GM21515 (cell line): Measurements from ENCODE around the gene ZNF18.

Source experiments
- ATAC-seq: cut with Tn5 transposase; IDR thresholded peaks from one replicate; pipeline ENCODE4 v1.9.1; 2021; ENCODE audit not compliant: unreplicated experiment

Gene ZNF18

GRCh38 chr17:11997147-11997971 lies at the start of gene ZNF18:
Gene ZNF18 (minus strand): TSS chr17:11997475. CDS start chr17:11992829, 4,646 bp downstream.
- ATAC-seq: peak; percentile 99

DNA sequence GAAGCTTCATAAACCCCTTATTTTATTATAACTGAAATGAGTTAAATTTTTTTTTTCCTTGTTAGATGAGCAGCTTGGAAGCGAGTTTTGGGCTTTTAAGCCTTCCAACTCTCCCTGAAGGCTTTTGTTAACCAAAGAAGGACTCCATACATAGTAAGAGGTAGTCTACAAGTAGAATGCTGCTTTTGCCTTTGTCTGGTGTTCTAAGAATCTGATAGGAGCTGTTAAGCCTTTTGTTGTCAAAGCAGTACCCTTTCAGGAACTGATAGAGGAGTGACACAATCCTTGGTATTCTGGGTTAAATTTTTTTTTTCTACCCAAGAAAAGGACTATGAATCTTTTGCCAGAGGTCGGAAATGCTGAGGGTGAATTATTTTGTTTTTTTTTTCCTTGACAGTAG lies 49.5 kb upstream of the ZNF18 start:
- no peak for ATAC-seq

DNA sequence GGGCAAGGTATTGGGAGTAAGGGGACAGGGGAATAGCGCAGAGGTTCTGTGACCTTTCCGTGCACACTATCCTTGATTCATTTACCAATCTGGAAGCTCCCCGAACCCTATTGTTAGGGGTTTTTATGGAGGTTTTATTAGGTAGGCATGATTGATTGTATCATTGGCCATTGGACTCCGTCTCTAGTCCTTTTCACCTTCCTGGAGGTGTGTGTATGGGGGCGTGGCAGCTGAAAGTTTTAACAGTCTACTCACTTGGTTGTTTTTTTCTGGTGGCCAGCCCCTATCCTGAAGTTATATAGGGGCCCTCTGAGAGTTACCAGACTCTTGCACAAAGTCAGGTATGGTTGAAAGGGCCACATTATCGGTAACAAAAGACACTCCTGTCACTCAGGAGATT lies 46.4 kb upstream of the ZNF18 start:
- no peak for ATAC-seq

- no peak for ATAC-seq
These were observed 44.0 kb upstream of the ZNF18 start for GRCh38 chr17:12041312-12041711.

DNA sequence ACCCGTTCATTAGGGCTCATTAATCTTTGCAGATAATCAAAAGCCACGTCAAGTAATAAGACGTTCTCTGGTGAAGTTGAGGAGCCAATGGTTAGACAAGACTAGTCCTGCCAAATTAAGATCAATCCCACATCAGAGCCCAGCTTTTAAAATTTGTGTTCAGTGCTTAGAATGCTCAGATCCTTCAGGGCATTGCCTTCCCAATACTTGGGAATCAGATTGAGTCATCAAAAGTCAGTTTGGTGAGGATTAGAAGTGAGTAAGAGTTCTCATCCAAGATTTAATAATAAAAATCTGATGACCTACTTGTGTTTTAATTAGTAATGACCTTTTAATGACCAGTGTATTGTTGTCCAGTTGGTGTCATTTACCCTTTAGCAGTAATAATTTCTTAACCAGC lies 43.2 kb upstream of the ZNF18 start:
- no peak for ATAC-seq

GRCh38 chr17:12037970-12038369 lies 40.7 kb upstream of the ZNF18 start:
- ATAC-seq: no peak

GRCh38 chr17:12035673-12036072 lies 38.4 kb upstream of the ZNF18 start:
- ATAC-seq: no peak

DNA sequence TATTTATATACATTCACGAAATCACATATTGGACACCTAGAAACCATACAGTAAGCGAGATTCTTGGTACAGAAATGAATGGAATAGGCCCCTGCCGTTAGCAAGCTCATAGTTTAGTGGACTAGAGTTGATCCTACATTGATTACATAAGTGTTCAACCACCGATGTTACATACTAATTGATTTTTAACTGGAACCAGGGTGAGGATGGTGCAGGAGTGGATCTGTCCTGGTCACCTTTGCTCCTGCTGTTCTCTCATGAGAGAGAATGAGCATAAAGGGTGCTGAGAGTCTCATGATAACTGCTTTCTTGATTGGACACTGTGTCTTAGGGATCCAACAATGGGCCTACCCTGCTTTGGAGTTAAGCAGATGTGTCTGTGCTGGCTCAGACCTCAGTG lies 37.3 kb upstream of the ZNF18 start:
- no peak for ATAC-seq

DNA sequence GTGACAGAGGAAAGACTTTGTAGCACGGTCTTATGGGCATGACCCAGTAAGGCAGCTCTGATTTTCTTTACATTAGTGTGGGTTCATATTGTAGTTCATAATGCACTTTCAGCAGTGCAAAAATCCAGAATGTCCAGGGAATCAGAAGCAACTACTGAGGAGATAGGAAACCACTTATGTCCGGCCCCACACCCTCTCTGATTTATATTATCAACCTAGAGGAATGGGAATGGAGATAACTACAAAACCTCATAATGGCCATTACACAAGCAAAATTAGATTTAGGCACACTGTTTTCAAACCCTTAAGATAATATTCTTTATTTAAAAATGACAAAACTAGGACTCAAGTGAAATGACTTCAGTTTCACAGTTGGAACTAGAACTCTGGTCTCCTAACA lies 31.3 kb upstream of the ZNF18 start:
- ATAC-seq: no peak

GRCh38 chr17:12027658-12028057 lies 30.4 kb upstream of the ZNF18 start:
- ATAC-seq: no peak

- ATAC-seq: no peak
These were observed 27.1 kb upstream of the ZNF18 start for GRCh38 chr17:12024327-12024726.

DNA sequence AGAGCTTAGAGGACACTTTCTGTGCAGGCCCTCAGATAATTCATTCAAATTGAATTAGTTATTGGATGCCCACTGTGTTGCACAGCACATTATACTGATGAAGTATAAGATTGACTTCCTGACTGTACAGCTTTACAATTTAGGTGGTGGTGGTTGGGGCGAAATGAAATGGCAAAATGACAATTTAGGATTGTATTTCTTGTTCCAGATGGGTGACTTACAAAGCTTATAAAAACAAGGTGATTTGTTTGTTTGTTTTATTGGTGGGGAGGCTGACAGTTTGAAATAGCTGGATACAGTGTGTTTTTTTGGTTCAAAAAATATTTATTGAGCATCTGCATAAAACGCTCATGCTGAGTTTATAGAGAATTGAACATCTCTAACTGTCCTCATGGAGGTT lies 25.0 kb upstream of the ZNF18 start:
- ATAC-seq: no peak

- no peak for ATAC-seq
These were observed 24.4 kb upstream of the ZNF18 start for GRCh38 chr17:12021623-12022140.

DNA sequence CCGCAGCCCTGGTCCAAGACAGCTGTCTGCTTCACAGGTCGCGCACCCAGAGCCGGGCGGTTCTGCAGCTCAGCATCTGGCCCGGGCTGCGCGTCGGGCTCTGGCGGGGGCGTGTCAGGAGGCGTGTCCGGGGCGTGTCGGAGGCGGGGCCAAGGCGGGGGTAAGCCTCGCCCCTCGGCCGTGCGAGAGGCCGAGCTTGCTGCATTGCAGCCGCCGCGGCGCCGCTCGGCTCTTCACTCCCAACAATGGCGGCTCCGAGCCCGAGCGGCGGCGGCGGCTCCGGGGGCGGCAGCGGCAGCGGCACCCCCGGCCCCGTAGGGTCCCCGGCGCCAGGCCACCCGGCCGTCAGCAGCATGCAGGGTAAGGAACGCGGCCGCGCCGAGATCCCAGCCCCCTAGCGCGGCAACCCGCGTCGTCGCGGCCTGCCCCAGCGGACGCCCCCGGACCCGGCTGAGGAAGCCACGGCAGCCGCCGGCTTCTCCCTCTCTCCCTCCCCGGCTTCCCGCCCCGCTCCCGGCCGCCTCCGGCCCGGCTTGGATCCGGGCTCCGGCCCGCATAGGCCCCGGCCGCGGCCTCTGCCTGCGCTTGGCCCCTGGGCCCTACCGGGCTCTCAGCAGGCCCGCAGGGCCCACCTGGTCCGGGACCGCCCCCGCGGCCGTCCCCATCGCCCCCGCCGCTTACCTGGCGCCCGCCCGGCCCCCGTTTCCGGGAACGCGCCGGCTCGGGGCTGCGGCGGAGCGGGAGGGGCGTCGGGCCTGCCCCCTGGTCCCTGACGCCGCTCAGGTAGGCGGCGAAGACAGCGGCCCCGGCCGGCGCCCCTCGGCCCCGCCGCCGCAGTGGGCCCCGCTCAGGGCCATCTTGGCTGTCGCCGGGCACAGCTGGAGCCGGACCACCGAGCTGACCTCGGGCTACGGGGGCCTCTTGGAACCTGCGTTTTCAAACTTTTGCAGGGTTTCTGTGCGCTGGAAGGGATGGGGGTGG lies 23.7 kb upstream of the ZNF18 start, which contains the start of gene MAP2K4:
TSS of gene MAP2K4 (plus strand) at position 236 of the 981 bp plus-strand sequence. CDS start at position 246, 10 bp downstream.
- ATAC-seq: peak; percentile 93

DNA sequence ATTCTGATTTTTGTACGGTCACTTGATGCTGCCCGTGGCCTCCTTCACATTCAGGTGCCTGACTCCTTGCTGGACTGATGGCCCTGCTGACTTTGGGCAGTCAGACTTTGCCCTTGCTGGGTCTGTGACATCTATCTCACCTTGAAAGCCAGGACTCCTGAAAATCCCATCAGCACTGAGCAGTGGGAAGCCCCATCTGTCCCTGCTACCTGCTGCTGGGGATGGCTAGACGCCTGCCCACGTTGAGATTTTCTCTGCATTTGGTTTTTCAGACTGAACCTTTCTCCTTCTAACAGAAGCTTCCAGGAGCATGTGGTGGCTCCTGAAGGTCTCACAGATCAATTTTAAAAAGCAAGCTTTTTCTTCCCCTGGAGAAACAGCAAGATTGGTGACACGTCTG lies 10.2 kb upstream of the ZNF18 start:
- no peak for ATAC-seq

GRCh38 chr17:11999696-12000095 lies 2.4 kb upstream of the ZNF18 start:
- no peak for ATAC-seq

- no peak for ATAC-seq
These were observed 628 bp upstream of the ZNF18 start for GRCh38 chr17:11997972-11998233.

DNA sequence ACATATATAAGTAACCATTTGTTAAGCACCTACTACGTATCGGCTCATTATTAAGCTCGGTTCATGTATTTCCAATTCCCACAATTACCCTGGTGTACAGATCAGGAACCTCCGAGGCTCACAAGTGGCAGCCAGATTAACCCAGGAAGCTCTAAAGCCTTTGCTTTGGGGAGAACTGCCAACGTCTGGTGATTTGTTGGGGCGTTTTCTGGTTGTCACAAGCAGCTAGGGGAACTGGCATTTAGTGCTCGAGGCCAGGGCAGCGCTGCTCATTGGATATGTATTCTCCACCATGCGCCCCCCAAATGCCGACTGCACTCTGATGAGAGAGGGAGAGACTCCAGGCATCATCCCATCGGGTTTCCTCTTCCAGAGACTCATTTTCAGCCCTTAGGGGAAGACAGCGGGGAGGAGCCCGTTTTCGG lies 541 bp downstream of the ZNF18 start:
- peak; percentile 29 for ATAC-seq

- no peak for ATAC-seq
These were observed 5.8 kb downstream of the ZNF18 start for GRCh38 chr17:11991461-11991860.

GRCh38 chr17:11990363-11990983 lies 6.8 kb downstream of the ZNF18 start:
- no peak for ATAC-seq

GRCh38 chr17:11986942-11987329 lies 10.3 kb downstream of the ZNF18 start:
- ATAC-seq: no peak
